Trophoblast cell (in vitro differentiated cells and primary cell): ENCODE measurements around the gene FCGR1A.
"Not testable (repeated sequence)": the region's sequence is repeated elsewhere in the genome, so short reads cannot be mapped to it uniquely, and the experiment has no call there.

Source experiments
- DNase-seq, 2 donors: peaks; one replicate each; pipeline ENCODE4 v3.0.0-alpha.2; 2016
- H2AFZ ChIP-seq: 2 replicates; pipeline ENCODE4 v1.6.1; 2013; ENCODE audit warnings: low read length, moderate library complexity, mild to moderate bottlenecking; ENCODE audit not compliant: insufficient read depth, poor library complexity
- H2AK5ac ChIP-seq: 2 replicates; pipeline ENCODE4 v1.6.1; 2013; ENCODE audit warnings: mild to moderate bottlenecking, low read length
- H2BK120ac ChIP-seq: 2 replicates; pipeline ENCODE4 v1.6.1; 2013; ENCODE audit warnings: low read length, mild to moderate bottlenecking, moderate library complexity; ENCODE audit not compliant: insufficient read depth, poor library complexity
- H2BK12ac ChIP-seq: 2 replicates; pipeline ENCODE4 v1.6.1; 2013; ENCODE audit warnings: mild to moderate bottlenecking, low read length, moderate library complexity
- H2BK5ac ChIP-seq: 2 replicates; pipeline ENCODE4 v1.6.1; 2013; ENCODE audit warnings: low read length, low read depth, moderate library complexity, mild to moderate bottlenecking; ENCODE audit not compliant: poor library complexity
- H3K14ac ChIP-seq: 2 replicates; pipeline ENCODE4 v1.6.1; 2013; ENCODE audit warnings: mild to moderate bottlenecking, low read length
- H3K18ac ChIP-seq: 2 replicates; pipeline ENCODE4 v1.6.1; 2013; ENCODE audit warnings: mild to moderate bottlenecking, low read length
- H3K23ac ChIP-seq: 2 replicates; pipeline ENCODE4 v1.6.1; 2013; ENCODE audit warnings: low read length
- H3K27ac ChIP-seq: 2 replicates; pipeline ENCODE4 v1.5.1; 2013; ENCODE audit warnings: low read depth, mild to moderate bottlenecking, inconsistent platforms, low read length, moderate library complexity
- H3K27me3 ChIP-seq: 2 replicates; pipeline ENCODE4 v1.6.1; 2013; ENCODE audit warnings: inconsistent platforms, mild to moderate bottlenecking, low read length, moderate library complexity; ENCODE audit not compliant: insufficient read depth
- H3K36me3 ChIP-seq, 2 experiments: 1 replicate in 1 of 2; 2 replicates in 1 of 2; pipeline ENCODE4 v1.6.1; 2013; ENCODE audit warnings: low read length in 2 of 2, mild to moderate bottlenecking in 2 of 2, moderate library complexity in 1 of 2; ENCODE audit not compliant: insufficient read depth in 2 of 2, control insufficient read depth in 1 of 2
- H3K4ac ChIP-seq: 2 replicates; pipeline ENCODE4 v1.6.1; 2013; ENCODE audit warnings: low read depth, mild to moderate bottlenecking, low read length, moderate library complexity
- H3K4me1 ChIP-seq, 2 experiments: 1 replicate in 1 of 2; 2 replicates in 1 of 2; pipeline ENCODE4 v1.6.1; 2013; ENCODE audit warnings: low read length in 2 of 2, mild to moderate bottlenecking in 2 of 2, moderate library complexity in 1 of 2; ENCODE audit not compliant: insufficient read depth in 2 of 2, control insufficient read depth in 1 of 2
- H3K4me2 ChIP-seq: 2 replicates; pipeline ENCODE4 v1.6.1; 2013; ENCODE audit warnings: inconsistent platforms, mild to moderate bottlenecking, low read length, moderate library complexity
- H3K4me3 ChIP-seq: 2 replicates; pipeline ENCODE4 v1.5.1; 2013; ENCODE audit warnings: mild to moderate bottlenecking, low read depth, low read length, inconsistent platforms
- H3K79me1 ChIP-seq: one replicate; pipeline ENCODE4 v1.6.1; 2013; ENCODE audit warnings: low read length
- H3K79me2 ChIP-seq: 2 replicates; pipeline ENCODE4 v1.6.1; 2013; ENCODE audit warnings: low read length, mild to moderate bottlenecking; ENCODE audit not compliant: control insufficient read depth, insufficient read depth, poor library complexity
- H3K9ac ChIP-seq: 2 replicates; pipeline ENCODE4 v1.6.1; 2013; ENCODE audit warnings: mild to moderate bottlenecking, low read length
- H3K9me3 ChIP-seq: 2 replicates; pipeline ENCODE4 v1.6.1; 2013; ENCODE audit warnings: low read depth, mild to moderate bottlenecking, control low read depth, inconsistent platforms, low read length; ENCODE audit not compliant: insufficient read depth
- H4K12ac ChIP-seq: 2 replicates; pipeline ENCODE4 v1.6.1; 2013; ENCODE audit warnings: low read depth, mild to moderate bottlenecking, low read length, moderate library complexity
- H4K8ac ChIP-seq: 2 replicates; pipeline ENCODE4 v1.6.1; 2013; ENCODE audit warnings: low read depth, mild to moderate bottlenecking, low read length, moderate library complexity
- H4K91ac ChIP-seq: one replicate; pipeline ENCODE4 v1.6.1; 2013; ENCODE audit warnings: low read depth, mild to moderate bottlenecking, low read length, moderate library complexity
- WGBS: extraction: QIAGEN DNeasy Blood & Tissue Kit; methylation state at CpG from one replicate; pipeline ENCODE4 v1.1.7; 2013; ENCODE audit warnings: missing lambda C conversion rate; ENCODE audit not compliant: insufficient read length, insufficient coverage; ENCODE audit errors: extremely low coverage; 5-methylcytosine and 5-hydroxymethylcytosine counted together

The FCGR1A gene

DNA sequence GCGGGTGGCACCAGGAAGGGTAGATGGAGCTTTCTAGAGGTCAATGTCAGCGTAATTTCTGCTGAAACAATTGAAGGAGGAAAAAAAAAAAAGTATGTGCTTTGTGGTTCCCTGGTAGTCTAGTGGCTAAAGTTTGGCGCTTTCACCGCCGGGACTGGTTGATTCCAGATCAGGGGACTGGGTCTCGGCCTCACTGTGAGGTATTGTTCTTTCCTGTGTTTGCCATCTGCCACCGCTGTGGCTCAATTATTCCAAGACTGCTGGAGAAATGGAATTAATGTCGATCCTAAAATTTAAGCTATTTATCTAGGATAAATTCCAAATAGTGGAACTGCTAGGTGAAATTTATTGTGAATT, 34.4 kb upstream of the FCGR1A start:
- not testable (repeated sequence) for H3K79me2 ChIP-seq, H2BK120ac ChIP-seq, H3K4me3 ChIP-seq, H4K91ac ChIP-seq, DNase-seq, H2AFZ ChIP-seq, H3K9me3 ChIP-seq, H3K18ac ChIP-seq, H3K4ac ChIP-seq, H3K27me3 ChIP-seq, H3K14ac ChIP-seq, H2BK5ac ChIP-seq, H2BK12ac ChIP-seq, H3K4me2 ChIP-seq, H4K12ac ChIP-seq, H3K79me1 ChIP-seq, H3K23ac ChIP-seq, H3K27ac ChIP-seq, H3K36me3 ChIP-seq, H4K8ac ChIP-seq, H2AK5ac ChIP-seq, H3K4me1 ChIP-seq, H3K9ac ChIP-seq
- WGBS = no CpG with 5 or more reads among the region's 8 CpGs

DNA sequence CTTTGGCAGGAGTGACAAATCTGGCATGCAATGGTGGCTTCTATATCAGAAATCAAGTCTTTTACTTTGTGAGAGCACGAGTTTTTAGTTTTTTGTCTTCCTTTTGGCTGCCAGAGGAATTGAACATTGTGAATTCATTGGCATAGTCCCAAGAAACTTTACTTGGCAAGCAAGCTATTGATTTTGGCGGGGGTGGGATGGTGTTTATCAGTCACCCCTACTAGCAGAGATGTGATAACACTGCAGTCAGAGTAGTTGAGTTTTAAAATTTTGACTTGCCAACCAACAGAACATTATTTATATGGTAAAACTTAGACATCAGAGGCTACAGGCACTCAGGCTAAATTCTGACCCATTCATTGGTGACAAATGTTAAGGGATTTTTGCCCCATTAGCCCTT, 31.9 kb upstream of the FCGR1A start:
- not testable (repeated sequence) for H2BK12ac ChIP-seq, H3K4me2 ChIP-seq, H4K8ac ChIP-seq, H3K23ac ChIP-seq, H3K4me3 ChIP-seq, H3K9ac ChIP-seq, H3K79me2 ChIP-seq, H3K4me1 ChIP-seq, H3K36me3 ChIP-seq, H3K27ac ChIP-seq, H2AFZ ChIP-seq, H2BK5ac ChIP-seq, H3K14ac ChIP-seq, H3K79me1 ChIP-seq, H3K18ac ChIP-seq, H3K4ac ChIP-seq, H2BK120ac ChIP-seq, H4K91ac ChIP-seq, DNase-seq, H3K27me3 ChIP-seq, H2AK5ac ChIP-seq, H4K12ac ChIP-seq, H3K9me3 ChIP-seq
- WGBS = no CpG with 5 or more reads among the region's 2 CpGs

DNA sequence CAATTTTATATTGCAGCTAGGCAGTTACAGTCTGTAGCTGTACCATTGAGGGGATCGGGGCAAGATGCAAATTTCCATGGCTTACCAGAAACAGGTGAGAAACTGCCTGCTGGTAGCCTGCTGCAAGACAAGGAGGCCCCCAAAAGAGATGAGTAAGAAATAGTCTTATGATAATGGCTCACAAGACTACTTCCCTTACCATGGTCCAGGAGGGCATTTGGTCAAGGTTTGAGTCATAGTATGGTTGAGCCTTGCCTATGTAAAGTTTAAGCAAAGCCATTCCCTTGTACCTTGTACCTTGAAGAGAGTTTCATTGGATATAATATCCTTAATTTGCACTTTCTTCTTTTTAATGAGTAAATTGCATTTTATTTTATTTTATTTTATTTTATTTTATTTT, 30.3 kb upstream of the FCGR1A start:
- not testable (repeated sequence) for H4K8ac ChIP-seq, H3K14ac ChIP-seq, H3K4me3 ChIP-seq, H3K79me2 ChIP-seq, H2AFZ ChIP-seq, H2AK5ac ChIP-seq, H3K4me2 ChIP-seq, H3K4ac ChIP-seq, H3K4me1 ChIP-seq, H4K91ac ChIP-seq, H2BK120ac ChIP-seq, H3K27ac ChIP-seq, H3K23ac ChIP-seq, H2BK5ac ChIP-seq, H3K9me3 ChIP-seq, H3K18ac ChIP-seq, H3K9ac ChIP-seq, DNase-seq, H4K12ac ChIP-seq, H3K79me1 ChIP-seq, H3K36me3 ChIP-seq, H2BK12ac ChIP-seq, H3K27me3 ChIP-seq
- WGBS = no CpG with 5 or more reads among the region's 1 CpG

- H3K4me1 ChIP-seq, H2BK12ac ChIP-seq, H3K4ac ChIP-seq, H3K79me1 ChIP-seq, H4K8ac ChIP-seq, H4K91ac ChIP-seq, H3K4me2 ChIP-seq, H3K4me3 ChIP-seq, H3K9ac ChIP-seq, H3K23ac ChIP-seq, H3K79me2 ChIP-seq, H3K9me3 ChIP-seq, DNase-seq, H3K27me3 ChIP-seq, H2BK120ac ChIP-seq, H4K12ac ChIP-seq, H3K14ac ChIP-seq, H2AFZ ChIP-seq, H3K27ac ChIP-seq, H2BK5ac ChIP-seq, H2AK5ac ChIP-seq, H3K36me3 ChIP-seq, H3K18ac ChIP-seq: not testable (repeated sequence)
- WGBS = no CpG with 5 or more reads among the region's 2 CpGs
Observed at GRCh38 chr1:149753466-149753865, 29.0 kb upstream of the FCGR1A start.

- not testable (repeated sequence) for H2AK5ac ChIP-seq
Observed at GRCh38 chr1:149755294-149755693, 27.2 kb upstream of the FCGR1A start.

More at GRCh38 chr1:149755294-149755693, 27.2 kb upstream of the FCGR1A start:
- not testable (repeated sequence) for H3K27ac ChIP-seq, H3K23ac ChIP-seq, DNase-seq, H3K4me2 ChIP-seq, H3K4me1 ChIP-seq, H3K14ac ChIP-seq, H3K27me3 ChIP-seq, H3K4me3 ChIP-seq, H3K18ac ChIP-seq, H4K12ac ChIP-seq, H2BK12ac ChIP-seq, H4K8ac ChIP-seq, H3K9me3 ChIP-seq, H3K4ac ChIP-seq, H2BK120ac ChIP-seq, H2AFZ ChIP-seq, H2BK5ac ChIP-seq, H3K79me1 ChIP-seq, H3K36me3 ChIP-seq, H3K79me2 ChIP-seq, H4K91ac ChIP-seq, H3K9ac ChIP-seq
- WGBS = no CpG with 5 or more reads among the region's 2 CpGs
